SK-N-SH treated with all-trans-retinoic acid at 6 μM for 48 hours (cell line): ENCODE measurements around the gene NCOA4.

Experiments used
- PATZ1 ChIP-seq: fragments of 250-450 bp; sonication (Bioruptor Pico); IDR thresholded peaks from 2 replicates; pipeline ENCODE4 v1.8.0; 2020; ENCODE audit warnings: mild to moderate bottlenecking, moderate library complexity, borderline replicate concordance
- POU6F1 ChIP-seq: fragments of 250-450 bp; sonication (Bioruptor Pico); IDR thresholded peaks from 2 replicates; pipeline ENCODE4 v1.8.0; 2021; ENCODE audit warnings: low read depth, mild to moderate bottlenecking, moderate library complexity, borderline replicate concordance
- SNAI2 ChIP-seq: fragments of 250-450 bp; sonication (Bioruptor Pico); IDR thresholded peaks from 2 replicates; pipeline ENCODE4 v1.5.0; 2020; ENCODE audit warnings: mild to moderate bottlenecking, moderate library complexity
- TSHZ2 ChIP-seq: fragments of 250-450 bp; sonication (Bioruptor Pico); IDR thresholded peaks from 2 replicates; pipeline ENCODE4 v1.5.0; 2020; ENCODE audit warnings: mild to moderate bottlenecking, moderate library complexity
- ZFP30 ChIP-seq: fragments of 450-650 bp; formaldehyde crosslinking; IDR thresholded peaks from 2 replicates; pipeline ENCODE4 v1.5.0; 2022; ENCODE audit warnings: mild to moderate bottlenecking, moderate library complexity
- ZNF8 ChIP-seq: fragments of 450-650 bp; formaldehyde crosslinking; IDR thresholded peaks from 2 replicates; pipeline ENCODE4 v1.5.0; 2020; ENCODE audit warnings: mild to moderate bottlenecking, moderate library complexity

GRCh38 chr10:46014683-46015405 lies 15.6 kb downstream of the NCOA4 start:
- TF ChIP-seq TSHZ2 (CRISPR knock-in tag) (no peak), POU6F1 (CRISPR knock-in tag) (no peak), SNAI2 (CRISPR knock-in tag) (no peak), ZFP30 (no peak), ZNF8 (CRISPR knock-in tag) (no peak), PATZ1 (CRISPR knock-in tag) (no peak)
